ENCODE results near the gene CORIN. TPM values are rescaled to one million over a fixed set of nuclear protein-coding genes. Genes with fewer than 3 reads are reported as not detected.
A peak's percentile ranks its signal among the peaks of the same experiment; 100 is the strongest.
"Not testable (repeated sequence)": the region's sequence is repeated elsewhere in the genome, so short reads cannot be mapped to it uniquely, and the experiment has no call there.

CORIN gene
- total RNA-seq, 2 experiments from 2014 or later = not detected

- Mint-ChIP-seq H3K27me3 (ENCODE audit: low read depth) (peaks cover 43% of the 10 kb centered on the region), H3K27ac (no peak overlapping the region), H3K4me1 (ENCODE audit: low read depth) (no peaks in the 10 kb centered on the region), H3K36me3 (ENCODE audit: low read depth) (no peaks in the 10 kb centered on the region), H3K4me3 (no peak overlapping the region), H3K9me3 (ENCODE audit: insufficient read depth) (no peaks in the 10 kb centered on the region)
- CTCF ChIA-PET = no interaction called here
- DNase-seq (no peak), ATAC-seq (no peak)
- POLR2A ChIA-PET = no interaction called here
These were observed 139.0 kb downstream of the CORIN start for GRCh38 chr4:47698837-47699236.

- no peaks in the 10 kb centered on the region for H3K4me1 Mint-ChIP-seq (ENCODE audit: low read depth)
- H3K27me3 Mint-ChIP-seq (ENCODE audit: low read depth) = peaks cover 46% of the 10 kb centered on the region
- ChIA-PET CTCF (interaction anchor here (1.0 to 1.7 kb wide), 3 partner anchors 10 to 142 kb away, joined by 3 to 5 read pairs (median 4); no protein-coding TSS in a partner anchor), POLR2A (no interaction called here)
- no peak overlapping the region for H3K27ac Mint-ChIP-seq
- DNase-seq (no peak), ATAC-seq (no peak)
- H3K4me3 Mint-ChIP-seq = no peak overlapping the region
- no peaks in the 10 kb centered on the region for H3K9me3 Mint-ChIP-seq (ENCODE audit: insufficient read depth)
- no peaks in the 10 kb centered on the region for H3K36me3 Mint-ChIP-seq (ENCODE audit: low read depth)
These were observed 141.0 kb downstream of the CORIN start for GRCh38 chr4:47696823-47697222.

- CTCF ChIA-PET = no interaction called here
- Mint-ChIP-seq H3K27me3 (ENCODE audit: low read depth) (peaks cover 45% of the 10 kb centered on the region), H3K9me3 (ENCODE audit: insufficient read depth) (no peaks in the 10 kb centered on the region), H3K36me3 (ENCODE audit: low read depth) (no peaks in the 10 kb centered on the region), H3K4me1 (ENCODE audit: low read depth) (no peaks in the 10 kb centered on the region), H3K27ac (no peak overlapping the region), H3K4me3 (no peak overlapping the region)
- ATAC-seq (no peak), DNase-seq (no peak)
- POLR2A ChIA-PET = no interaction called here
These were observed 142.6 kb downstream of the CORIN start for GRCh38 chr4:47695260-47695659.

- Mint-ChIP-seq H3K36me3 (ENCODE audit: low read depth) (no peaks in the 10 kb centered on the region), H3K27ac (no peak overlapping the region), H3K4me3 (no peak overlapping the region), H3K9me3 (ENCODE audit: insufficient read depth) (no peaks in the 10 kb centered on the region), H3K27me3 (ENCODE audit: low read depth) (peaks cover 40% of the 10 kb centered on the region), H3K4me1 (ENCODE audit: low read depth) (no peaks in the 10 kb centered on the region)
- no peak for ATAC-seq
- POLR2A ChIA-PET = interaction anchor here (0.9 kb wide), 1 partner anchor 123 kb away, joined by 3 read pairs; no protein-coding TSS in a partner anchor
- no peak for DNase-seq
- CTCF ChIA-PET = interaction anchor here (1.0 to 1.4 kb wide), 3 partner anchors 11 to 31 kb away, joined by 3 to 5 read pairs (median 4); no protein-coding TSS in a partner anchor
These were observed 143.5 kb downstream of the CORIN start for GRCh38 chr4:47694322-47694721.

- CTCF ChIA-PET = interaction anchor here (1.3 kb wide), 1 partner anchor 241 kb away, joined by 3 read pairs; no protein-coding TSS in a partner anchor
- POLR2A ChIA-PET = no interaction called here
- H3K4me3 Mint-ChIP-seq = no peak overlapping the region
- H3K9me3 Mint-ChIP-seq (ENCODE audit: insufficient read depth) = no peaks in the 10 kb centered on the region
- DNase-seq (no peak), ATAC-seq (no peak)
- H3K36me3 Mint-ChIP-seq (ENCODE audit: low read depth) = no peaks in the 10 kb centered on the region
- H3K27ac Mint-ChIP-seq = no peak overlapping the region
- H3K27me3 Mint-ChIP-seq (ENCODE audit: low read depth) = peaks cover 36% of the 10 kb centered on the region
- no peaks in the 10 kb centered on the region for H3K4me1 Mint-ChIP-seq (ENCODE audit: low read depth)
These were observed 145.2 kb downstream of the CORIN start for GRCh38 chr4:47692691-47693090.

GRCh38 chr4:47691757-47692383 lies 146.0 kb downstream of the CORIN start:
- H3K36me3 Mint-ChIP-seq (ENCODE audit: low read depth); ATAC-seq; H3K9me3 Mint-ChIP-seq (ENCODE audit: insufficient read depth); H3K4me1 Mint-ChIP-seq (ENCODE audit: low read depth); POLR2A ChIA-PET; H3K4me3 Mint-ChIP-seq; H3K27ac Mint-ChIP-seq; DNase-seq: not testable (repeated sequence)
- H3K27me3 Mint-ChIP-seq (ENCODE audit: low read depth) = peaks cover 31% of the 10 kb centered on the region
- CTCF ChIA-PET = interaction anchor here (1.3 to 2.0 kb wide), 2 partner anchors 8 to 242 kb away, joined by 3 to 7 read pairs; no protein-coding TSS in a partner anchor

- H3K4me3 Mint-ChIP-seq = no peak overlapping the region
These were observed 147.3 kb downstream of the CORIN start for GRCh38 chr4:47690611-47691010.

GRCh38 chr4:47686294-47686872 lies 151.5 kb downstream of the CORIN start:
- H3K27me3 Mint-ChIP-seq (ENCODE audit: low read depth) = peaks cover 12% of the 10 kb centered on the region

More at GRCh38 chr4:47690611-47691010, 147.3 kb downstream of the CORIN start:
- Mint-ChIP-seq H3K4me1 (ENCODE audit: low read depth) (no peaks in the 10 kb centered on the region), H3K27ac (no peak overlapping the region), H3K36me3 (ENCODE audit: low read depth) (no peaks in the 10 kb centered on the region), H3K9me3 (ENCODE audit: insufficient read depth) (no peaks in the 10 kb centered on the region), H3K27me3 (ENCODE audit: low read depth) (peaks cover 27% of the 10 kb centered on the region)
- DNase-seq (no peak), ATAC-seq (no peak)
- ChIA-PET POLR2A (no interaction called here), CTCF (interaction anchor here (2.0 kb wide), 1 partner anchor 9 kb away, joined by 7 read pairs; no protein-coding TSS in a partner anchor)

GRCh38 chr4:47675806-47676205 lies 162.1 kb downstream of the CORIN start:
- Mint-ChIP-seq H3K4me3 (no peak overlapping the region), H3K9me3 (ENCODE audit: insufficient read depth) (no peaks in the 10 kb centered on the region), H3K27me3 (ENCODE audit: low read depth) (peaks cover 19% of the 10 kb centered on the region), H3K27ac (no peak overlapping the region), H3K4me1 (ENCODE audit: low read depth) (no peaks in the 10 kb centered on the region), H3K36me3 (ENCODE audit: low read depth) (no peaks in the 10 kb centered on the region)
- no peak for ATAC-seq
- ChIA-PET POLR2A (no interaction called here), CTCF (no interaction called here)
- DNase-seq = no peak

More at GRCh38 chr4:47686294-47686872, 151.5 kb downstream of the CORIN start:
- ATAC-seq (peak; percentile 77), DNase-seq (peak; percentile 77)
- H3K36me3 Mint-ChIP-seq (ENCODE audit: low read depth) = no peaks in the 10 kb centered on the region
- CTCF ChIA-PET = interaction anchor here (0.7 to 4.7 kb wide), 10 partner anchors 10 to 247 kb away, joined by 3 to 33 read pairs (median 4); no protein-coding TSS in a partner anchor
- no peak overlapping the region for H3K27ac Mint-ChIP-seq
- H3K4me3 Mint-ChIP-seq = no peak overlapping the region
- POLR2A ChIA-PET = no interaction called here
- H3K9me3 Mint-ChIP-seq (ENCODE audit: insufficient read depth) = no peaks in the 10 kb centered on the region
- H3K4me1 Mint-ChIP-seq (ENCODE audit: low read depth) = no peaks in the 10 kb centered on the region

GRCh38 chr4:47674144-47674543 lies 163.7 kb downstream of the CORIN start:
- DNase-seq = no peak
- Mint-ChIP-seq H3K4me3 (no peak overlapping the region), H3K4me1 (ENCODE audit: low read depth) (no peaks in the 10 kb centered on the region), H3K27me3 (ENCODE audit: low read depth) (peaks cover 17% of the 10 kb centered on the region), H3K36me3 (ENCODE audit: low read depth) (no peaks in the 10 kb centered on the region), H3K27ac (no peak overlapping the region), H3K9me3 (ENCODE audit: insufficient read depth) (no peaks in the 10 kb centered on the region)
- ChIA-PET POLR2A (no interaction called here), CTCF (no interaction called here)
- no peak for ATAC-seq

GRCh38 chr4:47672696-47673095 lies 165.2 kb downstream of the CORIN start:
- H3K4me1 Mint-ChIP-seq (ENCODE audit: low read depth) = no peaks in the 10 kb centered on the region
- CTCF ChIA-PET = no interaction called here
- POLR2A ChIA-PET = no interaction called here

GRCh38 chr4:47669946-47670345 lies 167.9 kb downstream of the CORIN start:
- ATAC-seq (no peak), DNase-seq (no peak)
- Mint-ChIP-seq H3K27me3 (ENCODE audit: low read depth) (peaks cover 19% of the 10 kb centered on the region), H3K27ac (no peak overlapping the region), H3K9me3 (ENCODE audit: insufficient read depth) (no peaks in the 10 kb centered on the region), H3K4me1 (ENCODE audit: low read depth) (no peaks in the 10 kb centered on the region), H3K36me3 (ENCODE audit: low read depth) (no peaks in the 10 kb centered on the region), H3K4me3 (no peak overlapping the region)
- CTCF ChIA-PET = interaction anchor here (1.5 to 2.6 kb wide), 5 partner anchors 17 to 264 kb away, joined by 4 to 17 read pairs (median 5); partner anchors contain the start of gene CORIN
- POLR2A ChIA-PET = no interaction called here

More at GRCh38 chr4:47672696-47673095, 165.2 kb downstream of the CORIN start:
- no peaks in the 10 kb centered on the region for H3K9me3 Mint-ChIP-seq (ENCODE audit: insufficient read depth)
- no peak for ATAC-seq
- H3K36me3 Mint-ChIP-seq (ENCODE audit: low read depth) = no peaks in the 10 kb centered on the region
- DNase-seq = no peak
- H3K27ac Mint-ChIP-seq = no peak overlapping the region
- H3K4me3 Mint-ChIP-seq = no peak overlapping the region
- peaks cover 19% of the 10 kb centered on the region for H3K27me3 Mint-ChIP-seq (ENCODE audit: low read depth)

Measured in activated CD8-positive, alpha-beta T cell treated with anti-CD3 and anti-CD28 coated beads, Interleukin-2, amount 10 ng/mL, durations not matched to agents 7 days and 5 days (primary cell).